Measurements from ENCODE around the gene PCDHB16. TPM values are rescaled to one million over a fixed set of nuclear protein-coding genes. Genes with fewer than 3 reads are reported as not detected.
"Not testable (repeated sequence)": the region's sequence is repeated elsewhere in the genome, so short reads cannot be mapped to it uniquely, and the experiment has no call there.

Gene PCDHB16
- total RNA-seq, 1 experiment from 2014 or later, result not detected

GRCh38 chr5:141199359-141200235 lies 17.4 kb downstream of the PCDHB16 start, which contains the start of gene PCDHB11:
TSS of gene PCDHB11 (plus strand) at chr5:141199627. CDS start at chr5:141199775, 148 bp downstream.
- H3K9me2 ChIP-seq (ENCODE audit: insufficient read depth), result no peaks in the 10 kb centered on the region
- no TSS peak for BruUV-seq (replicated peaks)
- no peak for TF ChIP-seq EZH2 (IDR thresholded peaks at IDR 0.05; ENCODE audit: low read depth)
- TF ChIP-seq CTCF (conservative IDR thresholded peaks at IDR 0.05), result peak; percentile 44; the same call in 1 of the 2 replicates
- no peaks in the 10 kb centered on the region for H3K36me3 ChIP-seq (ENCODE audit: low read depth)
- ChIA-PET CTCF (no interaction called here), POLR2A (ENCODE audit: unreplicated experiment) (no interaction called here)
- H3K27me3 ChIP-seq (ENCODE audit: insufficient read depth, low read depth), result no peaks in the 10 kb centered on the region
- H3K4me3 ChIP-seq, result no peak within 1 kb of the TSS
- no peak for DNase-seq
- H2AFZ ChIP-seq, result no peak within 1 kb of the TSS
- no peaks in the 10 kb centered on the region for H3K9me3 ChIP-seq (ENCODE audit: insufficient read depth, low read depth)
- no peaks in the 10 kb centered on the region for H3K79me2 ChIP-seq (ENCODE audit: low read depth)
- H3K4me1 ChIP-seq (replicated peaks; ENCODE audit: insufficient read depth), result no peaks in the 10 kb centered on the region
- H3K4me2 ChIP-seq, result no peak within 1 kb of the TSS
- intact Hi-C loops (cut with micrococcal nuclease; ENCODE audit: unreplicated experiment), result no loop called here
- no peak within 1 kb of the TSS for H3K27ac ChIP-seq
- H4K20me1 ChIP-seq (ENCODE audit: insufficient read depth), result no peaks in the 10 kb centered on the region
- no peaks in the 10 kb centered on the region for H3F3A ChIP-seq (ENCODE audit: insufficient read depth, low read depth)

DNA sequence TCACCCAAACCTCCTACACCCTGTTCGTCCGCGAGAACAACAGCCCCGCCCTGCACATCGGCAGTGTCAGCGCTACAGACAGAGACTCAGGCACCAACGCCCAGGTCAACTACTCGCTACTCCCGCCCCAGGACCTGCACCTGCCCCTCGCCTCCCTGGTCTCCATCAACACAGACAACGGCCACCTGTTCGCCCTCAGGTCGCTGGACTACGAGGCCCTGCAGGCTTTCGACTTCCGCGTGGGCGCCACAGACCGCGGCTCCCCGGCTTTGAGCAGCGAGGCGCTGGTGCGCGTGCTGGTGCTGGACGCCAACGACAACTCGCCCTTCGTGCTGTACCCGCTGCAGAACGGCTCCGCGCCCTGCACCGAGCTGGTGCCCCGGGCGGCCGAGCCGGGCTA lies 18.9 kb downstream of the PCDHB16 start:
- DNase-seq; BruUV-seq (replicated peaks); H3K79me2 ChIP-seq (ENCODE audit: low read depth); H3K9me2 ChIP-seq (ENCODE audit: insufficient read depth); H3K4me1 ChIP-seq (replicated peaks; ENCODE audit: insufficient read depth); CTCF ChIA-PET; H3K27ac ChIP-seq; intact Hi-C loops (cut with micrococcal nuclease; ENCODE audit: unreplicated experiment); H3K4me3 ChIP-seq; H3K27me3 ChIP-seq (ENCODE audit: insufficient read depth, low read depth); H3K36me3 ChIP-seq (ENCODE audit: low read depth); H3F3A ChIP-seq (ENCODE audit: insufficient read depth, low read depth); H3K9me3 ChIP-seq (ENCODE audit: insufficient read depth, low read depth); POLR2A ChIA-PET (ENCODE audit: unreplicated experiment); H3K4me2 ChIP-seq; H2AFZ ChIP-seq; H4K20me1 ChIP-seq (ENCODE audit: insufficient read depth): not testable (repeated sequence)

DNA sequence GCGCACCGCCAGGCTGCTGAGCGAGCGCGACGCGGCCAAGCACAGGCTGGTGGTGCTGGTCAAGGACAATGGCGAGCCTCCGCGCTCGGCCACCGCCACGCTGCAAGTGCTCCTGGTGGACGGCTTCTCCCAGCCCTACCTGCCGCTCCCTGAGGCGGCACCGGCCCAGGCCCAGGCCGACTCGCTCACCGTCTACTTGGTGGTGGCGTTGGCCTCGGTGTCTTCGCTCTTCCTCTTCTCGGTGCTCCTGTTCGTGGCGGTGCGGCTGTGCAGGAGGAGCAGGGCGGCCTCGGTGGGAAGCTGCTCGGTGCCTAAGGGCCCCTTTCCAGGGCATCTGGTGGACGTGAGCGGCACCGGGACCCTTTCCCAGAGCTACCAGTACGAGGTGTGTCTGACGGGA lies 19.5 kb downstream of the PCDHB16 start:
- intact Hi-C loops (cut with micrococcal nuclease; ENCODE audit: unreplicated experiment); DNase-seq; POLR2A ChIA-PET (ENCODE audit: unreplicated experiment); H3F3A ChIP-seq (ENCODE audit: insufficient read depth, low read depth); H3K27ac ChIP-seq; H3K4me2 ChIP-seq; H3K4me3 ChIP-seq; H3K9me3 ChIP-seq (ENCODE audit: insufficient read depth, low read depth); H3K4me1 ChIP-seq (replicated peaks; ENCODE audit: insufficient read depth); CTCF ChIA-PET; H4K20me1 ChIP-seq (ENCODE audit: insufficient read depth); BruUV-seq (replicated peaks); H2AFZ ChIP-seq; H3K36me3 ChIP-seq (ENCODE audit: low read depth); H3K9me2 ChIP-seq (ENCODE audit: insufficient read depth); H3K27me3 ChIP-seq (ENCODE audit: insufficient read depth, low read depth); H3K79me2 ChIP-seq (ENCODE audit: low read depth): not testable (repeated sequence)

DNA sequence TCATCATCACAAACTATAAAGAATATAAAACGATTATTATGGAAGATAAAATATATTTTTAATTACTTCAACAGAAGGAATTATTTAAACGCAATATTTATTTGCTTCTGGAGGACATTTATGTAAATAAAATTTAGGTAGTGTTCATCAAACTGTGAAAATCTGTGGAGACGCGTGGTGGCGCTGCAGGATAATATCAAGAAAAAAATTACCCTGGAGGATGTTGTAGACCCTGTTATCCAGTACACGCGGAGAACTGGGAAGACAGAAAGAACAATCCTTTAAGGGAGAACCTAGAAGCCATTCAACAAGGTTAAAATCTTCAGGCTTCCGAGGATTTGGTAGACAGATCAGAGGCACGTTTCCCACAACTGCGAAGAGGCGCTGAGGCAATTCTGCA lies 26.3 kb downstream of the PCDHB16 start, which contains the start of gene PCDHB12:
PCDHB12 (plus strand) TSS at position 242 of the 400 bp plus-strand sequence. CDS start 189 bp downstream, outside the sequence.
- no peak within 1 kb of the TSS for H2AFZ ChIP-seq
- CTCF ChIA-PET, result no interaction called here
- no peak within 1 kb of the TSS for H3K4me3 ChIP-seq
- H3K4me2 ChIP-seq, result no peak within 1 kb of the TSS
- TF ChIP-seq EZH2 (IDR thresholded peaks at IDR 0.05; ENCODE audit: low read depth) (no peak), CTCF (conservative IDR thresholded peaks at IDR 0.05) (peak; percentile 52)
- no peaks in the 10 kb centered on the region for H3K9me2 ChIP-seq (ENCODE audit: insufficient read depth)
- no peak for DNase-seq
- POLR2A ChIA-PET (ENCODE audit: unreplicated experiment), result no interaction called here
- no peaks in the 10 kb centered on the region for H3F3A ChIP-seq (ENCODE audit: insufficient read depth, low read depth)
- H4K20me1 ChIP-seq (ENCODE audit: insufficient read depth), result no peaks in the 10 kb centered on the region
- BruUV-seq (replicated peaks), result no TSS peak
- H3K27ac ChIP-seq, result no peak within 1 kb of the TSS
- H3K36me3 ChIP-seq (ENCODE audit: low read depth), result no peaks in the 10 kb centered on the region
- no peaks in the 10 kb centered on the region for H3K79me2 ChIP-seq (ENCODE audit: low read depth)
- intact Hi-C loops (cut with micrococcal nuclease; ENCODE audit: unreplicated experiment), result no loop called here
- no peaks in the 10 kb centered on the region; the same call in 1 of the 2 replicates for H3K27me3 ChIP-seq (ENCODE audit: insufficient read depth, low read depth)
- no peaks in the 10 kb centered on the region for H3K4me1 ChIP-seq (replicated peaks; ENCODE audit: insufficient read depth)
- no peaks in the 10 kb centered on the region; the same call in 1 of the 2 replicates for H3K9me3 ChIP-seq (ENCODE audit: insufficient read depth, low read depth)

GRCh38 chr5:141210281-141210680 lies 28.1 kb downstream of the PCDHB16 start:
- BruUV-seq (replicated peaks), result not testable (repeated sequence)

GRCh38 chr5:141210849-141211248 lies 28.7 kb downstream of the PCDHB16 start:
- H3K36me3 ChIP-seq (ENCODE audit: low read depth); H3K4me2 ChIP-seq; CTCF ChIA-PET; H3K27me3 ChIP-seq (ENCODE audit: insufficient read depth, low read depth); POLR2A ChIA-PET (ENCODE audit: unreplicated experiment); H3K79me2 ChIP-seq (ENCODE audit: low read depth); H4K20me1 ChIP-seq (ENCODE audit: insufficient read depth); H3K9me2 ChIP-seq (ENCODE audit: insufficient read depth); H3K4me1 ChIP-seq (replicated peaks; ENCODE audit: insufficient read depth); H3F3A ChIP-seq (ENCODE audit: insufficient read depth, low read depth); H2AFZ ChIP-seq; BruUV-seq (replicated peaks); H3K9me3 ChIP-seq (ENCODE audit: insufficient read depth, low read depth); H3K27ac ChIP-seq; intact Hi-C loops (cut with micrococcal nuclease; ENCODE audit: unreplicated experiment); DNase-seq; H3K4me3 ChIP-seq: not testable (repeated sequence)

More at GRCh38 chr5:141210281-141210680, 28.1 kb downstream of the PCDHB16 start:
- H2AFZ ChIP-seq; H3K9me2 ChIP-seq (ENCODE audit: insufficient read depth); H4K20me1 ChIP-seq (ENCODE audit: insufficient read depth); CTCF ChIA-PET; H3K79me2 ChIP-seq (ENCODE audit: low read depth); DNase-seq; H3K9me3 ChIP-seq (ENCODE audit: insufficient read depth, low read depth); POLR2A ChIA-PET (ENCODE audit: unreplicated experiment); H3K36me3 ChIP-seq (ENCODE audit: low read depth); H3K27ac ChIP-seq; H3K4me3 ChIP-seq; H3F3A ChIP-seq (ENCODE audit: insufficient read depth, low read depth); intact Hi-C loops (cut with micrococcal nuclease; ENCODE audit: unreplicated experiment); H3K4me1 ChIP-seq (replicated peaks; ENCODE audit: insufficient read depth); H3K4me2 ChIP-seq; H3K27me3 ChIP-seq (ENCODE audit: insufficient read depth, low read depth): not testable (repeated sequence)

All from PC-9 (cell line).